A549 treated with DMSO at 1 μM for 4 hours (cell line): ENCODE results near the gene CEBPZ. TPM values are rescaled to one million over a fixed set of nuclear protein-coding genes. Genes with fewer than 3 reads are reported as not detected.

Experiments used
- total RNA-seq: library from RNA; stranded (reverse); fragments of 200-300 nt; extraction: Qiagen RNA extraction; gene quantifications from 5 replicates; pipeline ENCODE4 v1.2.3, GENCODE V29; 2022; ENCODE audit warnings: low read depth

CEBPZ gene
- 73.5 to 86.2 TPM (median 81.7 TPM) in 5 replicates for total RNA-seq

DNA sequence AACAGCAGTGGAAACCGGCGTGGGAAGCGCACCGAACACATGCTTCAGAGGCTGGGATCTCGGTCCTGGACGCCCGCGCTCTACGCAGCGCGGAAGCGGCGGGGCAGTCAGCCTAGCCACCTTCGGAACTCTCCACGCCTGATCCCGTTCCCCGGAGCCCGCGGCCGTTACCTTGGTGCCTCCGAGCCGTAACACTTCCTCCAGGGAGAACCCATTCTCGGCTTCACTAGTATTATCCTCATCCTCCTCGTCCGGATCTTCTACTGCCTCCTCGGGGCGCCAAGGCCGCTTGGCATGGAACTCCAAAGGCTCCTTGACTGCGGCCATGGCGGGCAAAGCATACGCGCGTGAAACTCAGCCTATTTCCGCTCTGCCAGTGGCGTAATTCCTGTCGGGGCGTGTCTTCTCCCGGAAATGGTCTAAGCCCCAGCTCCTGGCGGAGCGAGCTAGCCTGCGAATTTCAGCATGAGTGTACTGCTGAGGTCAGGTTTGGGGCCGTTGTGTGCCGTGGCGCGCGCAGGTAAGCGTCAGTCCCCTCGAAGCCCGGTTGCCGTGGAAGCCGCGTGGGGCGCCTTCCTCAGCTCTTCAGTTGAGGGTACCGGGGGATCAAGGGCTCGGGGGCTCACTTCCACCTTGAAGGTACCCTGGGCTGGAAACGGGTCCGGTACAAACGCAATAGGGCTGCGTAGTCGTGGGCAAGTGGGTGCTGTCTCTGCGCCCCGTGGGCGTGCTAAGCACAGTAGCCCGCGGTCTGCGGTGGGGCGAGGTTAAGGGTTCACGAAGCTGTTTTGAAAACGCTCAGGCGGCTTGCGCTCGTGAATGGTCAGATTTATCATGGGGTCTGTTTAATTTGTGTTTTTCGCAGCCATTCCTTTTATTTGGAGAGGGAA, at the start of gene CEBPZ, which contains the start of gene NDUFAF7:
TSS of gene CEBPZ (minus strand) at position 356 of the 890 bp plus-strand sequence. CDS start at position 327, 29 bp downstream.
TSS of gene NDUFAF7 (plus strand) at position 418 of the 890 bp plus-strand sequence. CDS start at position 466, 48 bp downstream.

GRCh38 chr2:37196320-37197195, 34.8 kb downstream of the CEBPZ start, which contains the start of gene CEBPZOS:
Gene CEBPZOS, plus strand, starts transcription at chr2:37196496. Its CDS starts 3,209 bp downstream, at chr2:37199705.

GRCh38 chr2:37188570-37188969, 42.8 kb downstream of the CEBPZ start, which contains the start of gene SULT6B1:
Gene SULT6B1, minus strand, starts transcription at chr2:37188670. Its CDS starts 30 bp downstream, at chr2:37188640.

GRCh38 chr2:37156857-37157714, 74.3 kb downstream of the CEBPZ start, which contains the start of gene EIF2AK2:
Gene EIF2AK2, minus strand, starts transcription at chr2:37156980. Its CDS starts 9,174 bp downstream, at chr2:37147806.

Other genes with a start within 250 kb of the CEBPZ start
- gene HEATR5B, start 147.2 kb downstream of the CEBPZ start, total RNA-seq: 6.4 to 8.4 TPM (median 7.7 TPM) in 5 replicates
- 9.9 to 12.0 TPM (median 10.7 TPM) in 5 replicates for gene GPATCH11, start 147.1 kb downstream of the CEBPZ start, total RNA-seq
- 19.3 to 31.6 TPM (median 29.1 TPM) in 5 replicates for gene EIF2AK2, start 74.6 kb downstream of the CEBPZ start, total RNA-seq
- not detected in 5 replicates for gene SULT6B1, start 42.9 kb downstream of the CEBPZ start, total RNA-seq
- gene CEBPZOS, start 35.1 kb downstream of the CEBPZ start, total RNA-seq: 41.5 to 49.5 TPM (median 44.1 TPM) in 5 replicates
- 18.2 to 24.1 TPM (median 21.5 TPM) in 5 replicates for gene NDUFAF7, start 62 bp upstream of the CEBPZ start, total RNA-seq
- 10.9 to 17.1 TPM (median 13.9 TPM) in 5 replicates for gene PRKD3, start 93.2 kb upstream of the CEBPZ start, total RNA-seq
- gene QPCT, start 113.0 kb upstream of the CEBPZ start, total RNA-seq: 17.5 to 21.3 TPM (median 18.6 TPM) in 5 replicates